DOHH2 (cell line): Measurements from ENCODE around the gene RAB22A.

Source experiments
- H3F3A ChIP-seq: fragments of 200-600 bp; sonication (generic), shearing (Covaris generic); 2 replicates; pipeline ENCODE4 v1.6.0; 2016; ENCODE audit warnings: antibody characterized with exemption, mild to moderate bottlenecking; ENCODE audit not compliant: control insufficient read depth, insufficient read depth
- H3K27ac ChIP-seq: fragments of 200-600 bp; sonication (generic); 2 replicates; pipeline ENCODE4 v1.5.1; 2014; ENCODE audit warnings: low read depth, mild to moderate bottlenecking, low read length, moderate library complexity
- H3K27me3 ChIP-seq: fragments of 200-600 bp; sonication (generic); 2 replicates; pipeline ENCODE4 v1.6.1; 2014; ENCODE audit warnings: mild to moderate bottlenecking, low read length, mixed read lengths; ENCODE audit not compliant: control insufficient read depth
- H3K36me3 ChIP-seq: fragments of 200-600 bp; sonication (generic); 2 replicates; pipeline ENCODE4 v1.6.1; 2014; ENCODE audit warnings: mild to moderate bottlenecking, low read length, moderate library complexity, mixed read lengths; ENCODE audit not compliant: control insufficient read depth
- H3K4me1 ChIP-seq: fragments of 200-600 bp; sonication (generic); 2 replicates; pipeline ENCODE4 v1.6.1; 2014; ENCODE audit warnings: mild to moderate bottlenecking, low read length, mixed read lengths; ENCODE audit not compliant: control insufficient read depth
- H3K4me2 ChIP-seq: fragments of 200-600 bp; sonication (generic); 2 replicates; pipeline ENCODE4 v1.6.0; 2014; ENCODE audit warnings: mild to moderate bottlenecking, low read length, moderate library complexity
- H3K4me3 ChIP-seq: fragments of 200-600 bp; sonication (generic); 2 replicates; pipeline ENCODE4 v1.5.1; 2014; ENCODE audit warnings: mild to moderate bottlenecking, low read length, mixed read lengths
- H3K79me2 ChIP-seq: fragments of 200-600 bp; sonication (generic); 2 replicates; pipeline ENCODE4 v1.6.1; 2014; ENCODE audit warnings: mild to moderate bottlenecking, low read length, mixed read lengths; ENCODE audit not compliant: control insufficient read depth
- H3K9me2 ChIP-seq: fragments of 200-600 bp; sonication (generic); replicated peaks from 2 replicates; pipeline ENCODE4 v1.6.1; 2014; ENCODE audit warnings: mild to moderate bottlenecking, low read length, mixed read lengths; ENCODE audit not compliant: control insufficient read depth
- H3K9me3 ChIP-seq: fragments of 200-600 bp; sonication (generic); 2 replicates; pipeline ENCODE4 v1.6.1; 2014; ENCODE audit warnings: antibody characterized with exemption, low read length, mixed read lengths; ENCODE audit not compliant: control insufficient read depth, insufficient read depth
- H4K20me1 ChIP-seq: fragments of 200-600 bp; sonication (generic); 2 replicates; pipeline ENCODE4 v1.6.0; 2014; ENCODE audit warnings: low read depth, mild to moderate bottlenecking, antibody characterized with exemption, low read length, moderate library complexity; ENCODE audit not compliant: control insufficient read depth, insufficient read depth
- EZH2phosphoT487 ChIP-seq: fragments of 200-600 bp; sonication (generic); IDR thresholded peaks from 2 replicates; pipeline ENCODE4 v1.6.1; 2017; ENCODE audit warnings: borderline replicate concordance, mild to moderate bottlenecking, antibody characterized with exemption, low read length, moderate library complexity, mixed read lengths
- TF ChIP-seq, protein P1 (sequence below): fragments of 200-600 bp; sonication (generic); IDR thresholded peaks from one replicate; pipeline ENCODE4 v1.5.1; 2014; ENCODE audit warnings: antibody characterized with exemption, mild to moderate bottlenecking, low read depth, low read length; ENCODE audit not compliant: poor library complexity, severe bottlenecking

Gene RAB22A

DNA sequence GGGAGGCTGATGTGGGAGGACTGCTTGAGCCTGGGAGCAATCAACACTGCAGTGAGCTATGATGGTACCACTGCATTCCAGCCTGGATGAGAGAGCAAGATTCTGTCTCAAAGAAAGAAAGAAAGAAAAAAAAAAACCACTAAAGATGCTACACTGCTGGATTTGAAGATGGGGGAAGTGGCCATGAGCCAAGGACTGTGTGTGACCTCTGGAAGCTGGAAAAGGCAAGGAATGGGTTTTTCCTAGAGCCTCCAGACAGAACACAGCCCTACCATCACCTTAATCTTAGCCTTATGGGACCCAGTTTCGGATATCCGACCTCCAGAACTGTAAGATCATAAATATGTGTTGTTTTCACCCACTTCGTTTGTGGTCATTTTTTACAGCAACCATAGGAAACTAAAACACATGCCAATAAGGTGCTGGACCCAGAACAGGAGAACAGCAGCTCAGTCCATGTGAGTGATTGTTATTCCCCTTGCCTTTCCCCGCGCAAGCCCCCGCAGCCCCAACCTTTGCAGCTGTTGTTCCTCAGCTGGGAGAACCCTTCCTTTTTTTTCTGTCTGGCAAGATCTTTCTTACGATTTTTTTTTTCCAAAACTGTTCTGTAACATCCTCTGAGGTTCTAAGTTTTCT lies 68.4 kb downstream of the RAB22A start:
- Histone ChIP-seq H3K4me2 (no peak overlapping the region), H3K79me2 (no peaks in the 10 kb centered on the region)

DNA sequence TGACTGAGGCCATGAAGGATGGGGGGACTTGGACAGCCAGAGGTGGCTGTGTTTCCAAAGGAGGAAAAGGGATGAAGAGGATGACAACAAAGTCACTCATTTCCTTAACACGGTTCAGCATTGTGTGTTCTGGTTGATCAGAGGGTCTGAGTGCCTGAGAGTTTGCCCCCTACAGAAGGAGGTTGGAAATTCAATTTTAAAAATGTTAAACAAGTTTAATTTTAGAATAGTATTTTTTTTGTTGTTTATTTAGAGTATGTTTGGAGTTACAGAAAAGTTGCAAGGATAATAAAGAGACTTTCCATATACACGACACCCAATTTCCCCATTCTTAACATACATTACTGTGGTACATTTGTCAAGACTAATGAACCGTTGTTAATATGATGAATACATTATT lies 69.2 kb downstream of the RAB22A start:
- Histone ChIP-seq H3K4me3 (no peak overlapping the region), H3K27me3 (peaks cover 20% of the 10 kb centered on the region)

More for the DNA sequence above, 68.4 kb downstream of the RAB22A start:
- Histone ChIP-seq H3K9me2 (no peaks in the 10 kb centered on the region), H3K27ac (no peak overlapping the region), H3K4me1 (no peaks in the 10 kb centered on the region), H3K4me3 (no peak overlapping the region), H3K36me3 (no peaks in the 10 kb centered on the region), H3K27me3 (peaks cover 16% of the 10 kb centered on the region), H3F3A (no peaks in the 10 kb centered on the region), H4K20me1 (no peaks in the 10 kb centered on the region), H3K9me3 (no peaks in the 10 kb centered on the region)
- no peak for TF ChIP-seq EZH2phosphoT487
- TF ChIP-seq, protein P1, sequence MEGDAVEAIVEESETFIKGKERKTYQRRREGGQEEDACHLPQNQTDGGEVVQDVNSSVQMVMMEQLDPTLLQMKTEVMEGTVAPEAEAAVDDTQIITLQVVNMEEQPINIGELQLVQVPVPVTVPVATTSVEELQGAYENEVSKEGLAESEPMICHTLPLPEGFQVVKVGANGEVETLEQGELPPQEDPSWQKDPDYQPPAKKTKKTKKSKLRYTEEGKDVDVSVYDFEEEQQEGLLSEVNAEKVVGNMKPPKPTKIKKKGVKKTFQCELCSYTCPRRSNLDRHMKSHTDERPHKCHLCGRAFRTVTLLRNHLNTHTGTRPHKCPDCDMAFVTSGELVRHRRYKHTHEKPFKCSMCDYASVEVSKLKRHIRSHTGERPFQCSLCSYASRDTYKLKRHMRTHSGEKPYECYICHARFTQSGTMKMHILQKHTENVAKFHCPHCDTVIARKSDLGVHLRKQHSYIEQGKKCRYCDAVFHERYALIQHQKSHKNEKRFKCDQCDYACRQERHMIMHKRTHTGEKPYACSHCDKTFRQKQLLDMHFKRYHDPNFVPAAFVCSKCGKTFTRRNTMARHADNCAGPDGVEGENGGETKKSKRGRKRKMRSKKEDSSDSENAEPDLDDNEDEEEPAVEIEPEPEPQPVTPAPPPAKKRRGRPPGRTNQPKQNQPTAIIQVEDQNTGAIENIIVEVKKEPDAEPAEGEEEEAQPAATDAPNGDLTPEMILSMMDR: no peak

DNA sequence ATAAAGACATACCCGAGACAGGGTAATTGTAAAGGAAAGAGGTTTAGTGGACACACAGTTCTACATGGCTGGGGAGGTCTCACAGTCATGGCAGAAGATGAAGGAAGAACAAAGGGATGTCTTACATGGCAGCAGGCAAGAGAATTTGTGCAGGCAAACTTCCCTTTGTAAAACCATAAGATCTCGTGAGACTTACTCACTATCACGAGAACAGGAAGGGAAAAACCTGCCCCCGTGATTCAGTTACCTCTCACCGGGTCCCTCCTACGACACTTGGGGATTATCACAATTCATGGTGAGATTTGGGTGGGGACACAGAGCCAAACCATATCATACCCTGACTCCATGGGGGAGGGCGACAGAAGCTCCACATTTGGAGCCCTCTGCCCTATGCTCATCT lies 72.1 kb downstream of the RAB22A start:
- no peaks in the 10 kb centered on the region for H3K9me2 ChIP-seq
- H3K9me3 ChIP-seq: no peaks in the 10 kb centered on the region
- TF ChIP-seq EZH2phosphoT487: no peak
- TF ChIP-seq, protein P1: no peak
- H3K27ac ChIP-seq: no peak overlapping the region
- no peaks in the 10 kb centered on the region for H3K79me2 ChIP-seq
- no peaks in the 10 kb centered on the region for H3K36me3 ChIP-seq
- no peak overlapping the region for H3K4me2 ChIP-seq
- H3F3A ChIP-seq: no peaks in the 10 kb centered on the region
- H3K4me3 ChIP-seq: no peak overlapping the region
- no peaks in the 10 kb centered on the region for H4K20me1 ChIP-seq
- H3K4me1 ChIP-seq: no peaks in the 10 kb centered on the region
- H3K27me3 ChIP-seq: peaks cover 20% of the 10 kb centered on the region

More for the DNA sequence above, 69.2 kb downstream of the RAB22A start:
- TF ChIP-seq, protein P1: no peak
- TF ChIP-seq EZH2phosphoT487: no peak
- no peaks in the 10 kb centered on the region for H3K9me3 ChIP-seq
- H3K36me3 ChIP-seq: no peaks in the 10 kb centered on the region
- no peaks in the 10 kb centered on the region for H3K4me1 ChIP-seq
- no peaks in the 10 kb centered on the region for H4K20me1 ChIP-seq
- H3K79me2 ChIP-seq: no peaks in the 10 kb centered on the region
- H3K9me2 ChIP-seq: no peaks in the 10 kb centered on the region
- no peak overlapping the region for H3K27ac ChIP-seq
- no peaks in the 10 kb centered on the region for H3F3A ChIP-seq
- H3K4me2 ChIP-seq: no peak overlapping the region
